HEK293 (cell line): ENCODE measurements around the gene HYI.

Experiments
- CTCF ChIA-PET: fragments of 350-600 bp; formaldehyde crosslinking; extraction: SDS; loops from one replicate; lab custom pipeline; 2021; ENCODE audit warnings: antibody characterized with exemption; lab: Yijun Ruan, JAX
- POLR2A ChIA-PET: fragments of 300-600 bp; formaldehyde crosslinking; extraction: SDS; loops from one replicate; lab custom pipeline; 2020; ENCODE audit warnings: antibody characterized with exemption, inconsistent platforms; lab: Yijun Ruan, JAX
- H3K27ac ChIP-seq: fragments of 200-500 bp; sonication (Bioruptor generic); 2 replicates; pipeline ENCODE4 v1.5.1; 2014; ENCODE audit warnings: low read depth, low read length, control low read depth, inconsistent platforms; ENCODE audit errors: extremely low read depth
- H3K36me3 ChIP-seq, 2 experiments: fragments of 200-500 bp in 1 of 2; sonication (Bioruptor generic) in 1 of 2; 1 replicate in 1 of 2; 2 replicates in 1 of 2; pipeline ENCODE4 v1.5.1; 2014 to 2017; ENCODE audit warnings: inconsistent platforms in 2 of 2, low read length in 2 of 2; ENCODE audit not compliant: control insufficient read depth in 2 of 2, insufficient read depth in 1 of 2
- H3K4me1 ChIP-seq: fragments of 200-500 bp; sonication (Bioruptor generic); 2 replicates; pipeline ENCODE4 v1.5.1; 2014; ENCODE audit warnings: mild to moderate bottlenecking, low read length, inconsistent platforms; ENCODE audit not compliant: control insufficient read depth, insufficient read depth
- H3K4me3 ChIP-seq: 2 replicates; pipeline ENCODE4 v1.5.1; 2011; ENCODE audit warnings: low read depth, mild to moderate bottlenecking, control low read depth, low read length, moderate library complexity
- H3K9me3 ChIP-seq: fragments of 200-500 bp; sonication (Bioruptor generic); 2 replicates; pipeline ENCODE4 v1.5.1; 2014; ENCODE audit warnings: low read depth, low read length, inconsistent platforms; ENCODE audit not compliant: control insufficient read depth, insufficient read depth
- CTCF ChIP-seq: fragments of 450-650 bp; formaldehyde crosslinking; IDR thresholded peaks from 2 replicates; pipeline ENCODE4 v1.5.1; 2016; ENCODE audit warnings: missing biosample characterization, missing genetic modification characterization
- KLF7 ChIP-seq: fragments of 450-650 bp; formaldehyde crosslinking; IDR thresholded peaks from 2 replicates; pipeline ENCODE4 v1.5.1; 2016; ENCODE audit warnings: missing biosample characterization, missing genetic modification characterization, borderline replicate concordance
- MYNN ChIP-seq: fragments of 450-650 bp; formaldehyde crosslinking; IDR thresholded peaks from 2 replicates; pipeline ENCODE4 v1.5.1; 2016; ENCODE audit warnings: missing biosample characterization, missing genetic modification characterization, borderline replicate concordance
- TSHZ1 ChIP-seq: fragments of 450-650 bp; formaldehyde crosslinking; IDR thresholded peaks from 2 replicates; pipeline ENCODE4 v1.5.1; 2016; ENCODE audit warnings: missing biosample characterization, missing genetic modification characterization, borderline replicate concordance
- YY1 ChIP-seq: fragments of 450-650 bp; formaldehyde crosslinking; IDR thresholded peaks from 2 replicates; pipeline ENCODE4 v1.5.1; 2018; ENCODE audit warnings: missing biosample characterization, missing genetic modification characterization
- ZBTB44 ChIP-seq: fragments of 450-650 bp; IDR thresholded peaks from 2 replicates; pipeline ENCODE4 v1.5.1; 2018; ENCODE audit warnings: missing biosample characterization, mild to moderate bottlenecking, missing genetic modification characterization
- ZBTB6 ChIP-seq: fragments of 450-650 bp; formaldehyde crosslinking; IDR thresholded peaks from 2 replicates; pipeline ENCODE4 v1.5.1; 2017; ENCODE audit warnings: missing biosample characterization, missing genetic modification characterization
- ZBTB8A ChIP-seq: fragments of 450-650 bp; formaldehyde crosslinking; IDR thresholded peaks from 2 replicates; pipeline ENCODE4 v1.5.1; 2016; ENCODE audit warnings: missing biosample characterization, missing genetic modification characterization
- ZNF138 ChIP-seq: fragments of 450-650 bp; formaldehyde crosslinking; IDR thresholded peaks from 2 replicates; pipeline ENCODE4 v1.5.1; 2016; ENCODE audit warnings: missing biosample characterization, missing genetic modification characterization, borderline replicate concordance
- ZNF157 ChIP-seq: fragments of 450-650 bp; formaldehyde crosslinking; IDR thresholded peaks from 2 replicates; pipeline ENCODE4 v1.5.1; 2016; ENCODE audit warnings: missing biosample characterization, missing genetic modification characterization
- ZNF16 ChIP-seq: fragments of 450-650 bp; formaldehyde crosslinking; IDR thresholded peaks from 2 replicates; pipeline ENCODE4 v1.5.1; 2016; ENCODE audit warnings: low read depth, missing biosample characterization, missing genetic modification characterization
- ZNF324 ChIP-seq: fragments of 450-650 bp; formaldehyde crosslinking; IDR thresholded peaks from 2 replicates; pipeline ENCODE4 v1.5.1; 2016; ENCODE audit warnings: missing biosample characterization, missing genetic modification characterization
- ZNF335 ChIP-seq: fragments of 450-650 bp; formaldehyde crosslinking; conservative IDR thresholded peaks from 2 replicates; pipeline ENCODE4 v1.5.1; 2016; ENCODE audit warnings: missing biosample characterization, missing genetic modification characterization
- ZNF350 ChIP-seq: fragments of 450-650 bp; formaldehyde crosslinking; IDR thresholded peaks from 2 replicates; pipeline ENCODE4 v1.5.0; 2017; ENCODE audit warnings: missing biosample characterization, mild to moderate bottlenecking, missing genetic modification characterization
- ZNF473 ChIP-seq: fragments of 450-650 bp; formaldehyde crosslinking; IDR thresholded peaks from 2 replicates; pipeline ENCODE4 v1.5.1; 2017; ENCODE audit warnings: missing biosample characterization, missing genetic modification characterization
- ZNF513 ChIP-seq: fragments of 450-650 bp; IDR thresholded peaks from 2 replicates; pipeline ENCODE4 v1.5.1; 2018; ENCODE audit warnings: missing biosample characterization, missing genetic modification characterization
- ZNF529 ChIP-seq: fragments of 450-650 bp; formaldehyde crosslinking; IDR thresholded peaks from 2 replicates; pipeline ENCODE4 v1.5.1; 2017; ENCODE audit warnings: missing genetic modification characterization, missing biosample characterization; ENCODE audit not compliant: insufficient replicate concordance
- ZNF561 ChIP-seq: fragments of 450-650 bp; IDR thresholded peaks from 2 replicates; pipeline ENCODE4 v1.5.1; 2018; ENCODE audit warnings: missing biosample characterization, missing genetic modification characterization, borderline replicate concordance
- ZNF654 ChIP-seq: fragments of 450-650 bp; formaldehyde crosslinking; IDR thresholded peaks from 2 replicates; pipeline ENCODE4 v1.5.1; 2016; ENCODE audit warnings: low read depth, missing biosample characterization, missing genetic modification characterization
- ZNF660 ChIP-seq: fragments of 450-650 bp; IDR thresholded peaks from 2 replicates; pipeline ENCODE4 v1.5.1; 2018; ENCODE audit warnings: missing biosample characterization, mild to moderate bottlenecking, missing genetic modification characterization
- ZNF707 ChIP-seq: fragments of 450-650 bp; formaldehyde crosslinking; IDR thresholded peaks from 2 replicates; pipeline ENCODE4 v1.5.1; 2016; ENCODE audit warnings: missing biosample characterization, missing genetic modification characterization

Gene HYI

GRCh38 chr1:43418858-43419257 lies 34.9 kb downstream of the HYI start:
- peaks cover 10 to 91% of the 10 kb centered on the region in 2 experiments for H3K36me3 ChIP-seq
- H3K9me3 ChIP-seq: no peaks in the 10 kb centered on the region
- CTCF ChIA-PET: interaction anchor here (1.5 kb wide), 1 partner anchor 190 kb away, joined by 4 read pairs; no protein-coding TSS in a partner anchor
- H3K27ac ChIP-seq: no peak overlapping the region
- TF ChIP-seq ZNF707 (no peak), KLF7 (no peak), ZNF157 (tag by site-specific recombination) (no peak)
- TF ChIP-seq, all 188 proteins: peak for 0
- Histone ChIP-seq H3K4me3 (no peak overlapping the region), H3K4me1 (no peaks in the 10 kb centered on the region)
- POLR2A ChIA-PET: no interaction called here

- H3K9me3 ChIP-seq: no peaks in the 10 kb centered on the region
- POLR2A ChIA-PET: no interaction called here
- H3K4me1 ChIP-seq: no peaks in the 10 kb centered on the region
- H3K27ac ChIP-seq: no peak overlapping the region
- CTCF ChIA-PET: interaction anchor here (0.7 to 6.5 kb wide), 7 partner anchors 10 to 1290 kb away, joined by 3 to 110 read pairs (median 9); partner anchors contain the start of genes CDC20 and ELOVL1
- no peak overlapping the region for H3K4me3 ChIP-seq
- TF ChIP-seq ZNF660: no peak
- TF ChIP-seq YY1 (tag by site-specific recombination): no peak
- no peak for TF ChIP-seq ZNF707
- TF ChIP-seq MYNN: no peak
- TF ChIP-seq ZNF529 (tag by site-specific recombination): no peak
- TF ChIP-seq ZNF654 (tag by site-specific recombination): no peak
- no peak for TF ChIP-seq ZNF324 (tag by site-specific recombination)
- no peak for TF ChIP-seq TSHZ1 (tag by site-specific recombination)
- no peak for TF ChIP-seq ZNF473 (tag by site-specific recombination)
- TF ChIP-seq ZNF513: no peak
- H3K36me3 ChIP-seq: peaks cover 10 to 68% of the 10 kb centered on the region in 2 experiments
Observed at GRCh38 chr1:43415901-43416300, 37.8 kb downstream of the HYI start.

- Histone ChIP-seq H3K4me1 (no peaks in the 10 kb centered on the region), H3K36me3 (peaks cover 10 to 60% of the 10 kb centered on the region in 2 experiments), H3K27ac (no peak overlapping the region), H3K9me3 (no peaks in the 10 kb centered on the region), H3K4me3 (no peak overlapping the region)
- ChIA-PET CTCF (interaction anchor here (0.6 to 6.5 kb wide), 31 partner anchors 8 to 520 kb away, joined by 3 to 110 read pairs (median 4); partner anchors contain the start of genes CDC20, CFAP57, EBNA1BP2 and ELOVL1), POLR2A (interaction anchor here (0.6 to 1.9 kb wide), 6 partner anchors 9 to 569 kb away, joined by 3 to 15 read pairs (median 4); partner anchors contain the start of genes CDC20, ELOVL1 and ZNF691)
- TF ChIP-seq ZBTB44: no peak
- TF ChIP-seq ZNF335: peak; percentile 43; the same call in 1 of the 2 replicates
- no peak for TF ChIP-seq ZBTB6 (tag by site-specific recombination)
- no peak for TF ChIP-seq ZNF16 (tag by site-specific recombination)
- TF ChIP-seq ZNF654 (tag by site-specific recombination): peak; percentile 63
- TF ChIP-seq CTCF (tag by site-specific recombination): peak; percentile 45; the same call in 1 of the 2 replicates
- no peak for TF ChIP-seq ZNF350
- TF ChIP-seq ZNF561 (tag by site-specific recombination): no peak
- TF ChIP-seq ZNF138 (tag by site-specific recombination): no peak
- TF ChIP-seq ZBTB8A (tag by site-specific recombination): peak; percentile 34
- no peak for TF ChIP-seq YY1 (tag by site-specific recombination)
Observed at GRCh38 chr1:43414634-43415223, 39.0 kb downstream of the HYI start.
